IMR-90 (cell line): ENCODE results near the gene DEGS2.

ENCODE experiments used
- CTCF ChIP-seq: conservative IDR thresholded peaks from 2 replicates; pipeline ENCODE4 v1.5.1; 2012; ENCODE audit warnings: mild to moderate bottlenecking, low read depth, low read length, improper control_type of control experiment
- RAD21 ChIP-seq: IDR thresholded peaks from 2 replicates; pipeline ENCODE4 v1.6.1; 2012; ENCODE audit warnings: low read length, improper control_type of control experiment
- TF ChIP-seq, protein P1 (sequence below): fragments of 150-350 bp; IDR thresholded peaks from 2 replicates; pipeline ENCODE4 v1.6.1; 2017; ENCODE audit warnings: mild to moderate bottlenecking, antibody characterized with exemption, low read length, low read depth

DNA sequence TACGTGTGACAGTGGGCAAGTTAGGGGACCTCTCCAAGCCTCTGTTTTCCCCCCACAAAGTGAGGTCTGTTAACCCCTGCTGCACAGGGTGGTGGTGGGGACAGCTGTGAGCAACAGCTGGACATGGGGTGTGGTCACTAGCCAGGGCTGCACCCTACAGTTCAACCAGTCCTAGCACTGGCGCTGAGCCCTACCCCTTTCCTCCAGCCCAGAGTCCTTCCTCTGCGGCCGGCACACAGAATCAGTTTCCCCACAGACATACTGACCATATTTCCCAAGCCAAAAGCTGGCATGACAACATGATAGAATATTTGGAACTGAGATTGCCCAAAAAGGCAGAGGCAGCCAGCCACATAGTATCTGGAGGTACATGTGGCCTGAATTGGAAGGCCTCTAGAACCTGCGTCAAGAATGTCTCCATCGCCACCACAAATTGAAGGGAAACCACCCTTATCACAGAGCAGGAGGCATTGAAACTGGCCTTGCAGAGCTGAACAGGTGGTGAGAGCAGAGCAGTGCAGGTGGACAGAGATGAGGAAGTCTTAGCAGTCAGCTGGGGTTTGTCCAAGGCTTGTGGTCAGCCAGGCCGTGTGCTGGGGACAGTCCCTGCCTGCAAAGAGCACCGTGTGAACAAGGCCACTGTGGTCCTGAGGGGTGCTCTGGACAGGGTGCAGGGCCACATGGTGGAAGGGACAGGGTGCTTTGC lies 21.2 kb downstream of the DEGS2 start:
- TF ChIP-seq CTCF, result no peak
- no peak for TF ChIP-seq RAD21
- TF ChIP-seq, protein P1, sequence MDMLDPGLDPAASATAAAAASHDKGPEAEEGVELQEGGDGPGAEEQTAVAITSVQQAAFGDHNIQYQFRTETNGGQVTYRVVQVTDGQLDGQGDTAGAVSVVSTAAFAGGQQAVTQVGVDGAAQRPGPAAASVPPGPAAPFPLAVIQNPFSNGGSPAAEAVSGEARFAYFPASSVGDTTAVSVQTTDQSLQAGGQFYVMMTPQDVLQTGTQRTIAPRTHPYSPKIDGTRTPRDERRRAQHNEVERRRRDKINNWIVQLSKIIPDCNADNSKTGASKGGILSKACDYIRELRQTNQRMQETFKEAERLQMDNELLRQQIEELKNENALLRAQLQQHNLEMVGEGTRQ, result no peak
